ENCODE results near the gene LITAFD.

LITAFD gene

GRCh38 chr16:8851761-8852403 lies 30.3 kb upstream of the LITAFD start:
- ATAC-seq, result no peak
- TF ChIP-seq TCF4 (CRISPR knock-in tag; IDR thresholded peaks at IDR 0.05; ENCODE audit: borderline replicate concordance) (no peak), PATZ1 (CRISPR knock-in tag; IDR thresholded peaks at IDR 0.05; ENCODE audit: borderline replicate concordance) (no peak), ZFP3 (CRISPR knock-in tag; IDR thresholded peaks at IDR 0.05) (no peak)

DNA sequence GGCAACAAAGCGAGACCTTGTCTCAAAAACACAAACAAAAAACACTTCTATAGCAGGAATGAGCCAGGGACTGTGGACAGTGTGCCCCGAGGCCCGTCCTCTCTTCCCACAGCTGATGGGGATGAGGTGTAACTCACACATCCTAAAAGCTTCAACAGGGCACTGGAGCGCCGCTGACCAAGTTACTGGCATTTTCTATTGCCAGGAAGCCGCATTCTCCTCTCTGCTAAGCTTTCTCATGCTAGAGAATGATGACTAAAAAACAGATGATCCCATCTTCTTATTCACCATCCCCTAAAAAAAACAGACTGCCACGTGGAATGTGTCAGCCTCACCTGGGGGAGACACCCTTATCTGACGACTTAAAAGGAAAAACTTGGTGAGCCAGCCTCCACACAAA lies 29.6 kb upstream of the LITAFD start:
- no peak for TF ChIP-seq ZC3H10 (CRISPR knock-in tag; IDR thresholded peaks at IDR 0.05)
- no peak for TF ChIP-seq ZNF8 (CRISPR knock-in tag; IDR thresholded peaks at IDR 0.05)
- no peak for TF ChIP-seq CSDC2 (CRISPR knock-in tag; IDR thresholded peaks at IDR 0.05)
- TF ChIP-seq ZNF70 (CRISPR knock-in tag; IDR thresholded peaks at IDR 0.05), result no peak
- TF ChIP-seq OSR1 (CRISPR knock-in tag; IDR thresholded peaks at IDR 0.05), result no peak
- TF ChIP-seq TCF4 (CRISPR knock-in tag; IDR thresholded peaks at IDR 0.05; ENCODE audit: borderline replicate concordance), result no peak
- no peak for TF ChIP-seq PPARA (CRISPR knock-in tag; IDR thresholded peaks at IDR 0.05; ENCODE audit: borderline replicate concordance)
- TF ChIP-seq ISL1 (CRISPR knock-in tag; IDR thresholded peaks at IDR 0.05), result no peak
- TF ChIP-seq, protein P1, sequence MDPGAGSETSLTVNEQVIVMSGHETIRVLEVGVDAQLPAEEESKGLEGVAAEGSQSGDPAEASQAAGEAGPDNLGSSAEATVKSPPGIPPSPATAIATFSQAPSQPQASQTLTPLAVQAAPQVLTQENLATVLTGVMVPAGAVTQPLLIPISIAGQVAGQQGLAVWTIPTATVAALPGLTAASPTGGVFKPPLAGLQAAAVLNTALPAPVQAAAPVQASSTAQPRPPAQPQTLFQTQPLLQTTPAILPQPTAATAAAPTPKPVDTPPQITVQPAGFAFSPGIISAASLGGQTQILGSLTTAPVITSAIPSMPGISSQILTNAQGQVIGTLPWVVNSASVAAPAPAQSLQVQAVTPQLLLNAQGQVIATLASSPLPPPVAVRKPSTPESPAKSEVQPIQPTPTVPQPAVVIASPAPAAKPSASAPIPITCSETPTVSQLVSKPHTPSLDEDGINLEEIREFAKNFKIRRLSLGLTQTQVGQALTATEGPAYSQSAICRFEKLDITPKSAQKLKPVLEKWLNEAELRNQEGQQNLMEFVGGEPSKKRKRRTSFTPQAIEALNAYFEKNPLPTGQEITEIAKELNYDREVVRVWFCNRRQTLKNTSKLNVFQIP (CRISPR knock-in tag; IDR thresholded peaks at IDR 0.05; ENCODE audit: borderline replicate concordance, low read depth), result no peak
- TF ChIP-seq SNAI2 (CRISPR knock-in tag; IDR thresholded peaks at IDR 0.05), result no peak
- TF ChIP-seq, protein P2, sequence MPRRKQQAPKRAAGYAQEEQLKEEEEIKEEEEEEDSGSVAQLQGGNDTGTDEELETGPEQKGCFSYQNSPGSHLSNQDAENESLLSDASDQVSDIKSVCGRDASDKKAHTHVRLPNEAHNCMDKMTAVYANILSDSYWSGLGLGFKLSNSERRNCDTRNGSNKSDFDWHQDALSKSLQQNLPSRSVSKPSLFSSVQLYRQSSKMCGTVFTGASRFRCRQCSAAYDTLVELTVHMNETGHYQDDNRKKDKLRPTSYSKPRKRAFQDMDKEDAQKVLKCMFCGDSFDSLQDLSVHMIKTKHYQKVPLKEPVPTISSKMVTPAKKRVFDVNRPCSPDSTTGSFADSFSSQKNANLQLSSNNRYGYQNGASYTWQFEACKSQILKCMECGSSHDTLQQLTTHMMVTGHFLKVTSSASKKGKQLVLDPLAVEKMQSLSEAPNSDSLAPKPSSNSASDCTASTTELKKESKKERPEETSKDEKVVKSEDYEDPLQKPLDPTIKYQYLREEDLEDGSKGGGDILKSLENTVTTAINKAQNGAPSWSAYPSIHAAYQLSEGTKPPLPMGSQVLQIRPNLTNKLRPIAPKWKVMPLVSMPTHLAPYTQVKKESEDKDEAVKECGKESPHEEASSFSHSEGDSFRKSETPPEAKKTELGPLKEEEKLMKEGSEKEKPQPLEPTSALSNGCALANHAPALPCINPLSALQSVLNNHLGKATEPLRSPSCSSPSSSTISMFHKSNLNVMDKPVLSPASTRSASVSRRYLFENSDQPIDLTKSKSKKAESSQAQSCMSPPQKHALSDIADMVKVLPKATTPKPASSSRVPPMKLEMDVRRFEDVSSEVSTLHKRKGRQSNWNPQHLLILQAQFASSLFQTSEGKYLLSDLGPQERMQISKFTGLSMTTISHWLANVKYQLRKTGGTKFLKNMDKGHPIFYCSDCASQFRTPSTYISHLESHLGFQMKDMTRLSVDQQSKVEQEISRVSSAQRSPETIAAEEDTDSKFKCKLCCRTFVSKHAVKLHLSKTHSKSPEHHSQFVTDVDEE (CRISPR knock-in tag; IDR thresholded peaks at IDR 0.05), result no peak
- no peak for TF ChIP-seq ARNTL (CRISPR knock-in tag; IDR thresholded peaks at IDR 0.05; ENCODE audit: borderline replicate concordance, low read depth)
- no peak for TF ChIP-seq ZFP3 (CRISPR knock-in tag; IDR thresholded peaks at IDR 0.05)
- no peak for TF ChIP-seq TOX (CRISPR knock-in tag; IDR thresholded peaks at IDR 0.05; ENCODE audit: borderline replicate concordance)
- ATAC-seq, result no peak

- ATAC-seq, result no peak
- TF ChIP-seq ZFP30 (CRISPR knock-in tag; IDR thresholded peaks at IDR 0.05) (no peak), ZC3H10 (CRISPR knock-in tag; IDR thresholded peaks at IDR 0.05) (no peak), TCF4 (CRISPR knock-in tag; IDR thresholded peaks at IDR 0.05; ENCODE audit: borderline replicate concordance) (no peak), ARNTL (CRISPR knock-in tag; IDR thresholded peaks at IDR 0.05; ENCODE audit: borderline replicate concordance, low read depth) (no peak), CSDC2 (CRISPR knock-in tag; IDR thresholded peaks at IDR 0.05) (no peak), ZNF70 (CRISPR knock-in tag; IDR thresholded peaks at IDR 0.05) (no peak), PPARA (CRISPR knock-in tag; IDR thresholded peaks at IDR 0.05; ENCODE audit: borderline replicate concordance) (no peak)
Observed at GRCh38 chr16:8853150-8853549, 29.0 kb upstream of the LITAFD start.

DNA sequence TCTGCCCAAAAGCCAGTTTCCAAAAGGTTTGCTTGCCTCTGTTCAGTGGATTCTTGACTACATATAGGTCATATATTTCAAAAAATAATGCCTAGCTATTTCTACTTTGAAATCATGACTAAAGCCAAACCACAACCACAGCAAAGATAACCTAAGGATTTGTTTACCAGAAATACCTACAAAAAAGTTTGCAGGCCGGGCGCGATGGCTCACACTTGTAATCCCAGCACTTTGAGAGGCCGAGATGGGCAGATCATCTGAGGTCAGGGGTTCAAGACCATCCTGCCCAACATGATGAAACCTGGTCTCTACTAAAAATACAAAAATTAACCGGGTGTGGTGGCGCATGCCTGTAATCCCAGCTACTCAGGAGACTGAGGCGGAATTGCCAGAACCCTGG lies 28.5 kb upstream of the LITAFD start:
- TF ChIP-seq ZFP3 (CRISPR knock-in tag; IDR thresholded peaks at IDR 0.05) (no peak), GLIS3 (CRISPR knock-in tag; IDR thresholded peaks at IDR 0.05) (no peak), TOX (CRISPR knock-in tag; IDR thresholded peaks at IDR 0.05; ENCODE audit: borderline replicate concordance) (no peak), CSDC2 (CRISPR knock-in tag; IDR thresholded peaks at IDR 0.05) (no peak), TCF4 (CRISPR knock-in tag; IDR thresholded peaks at IDR 0.05; ENCODE audit: borderline replicate concordance) (no peak)
- TF ChIP-seq, protein P2 (CRISPR knock-in tag; IDR thresholded peaks at IDR 0.05), result no peak
- no peak for ATAC-seq
